GM19468 (cell line): ENCODE measurements around the gene NEUROG2.
"Not testable (repeated sequence)": the region's sequence is repeated elsewhere in the genome, so short reads cannot be mapped to it uniquely, and the experiment has no call there.

Experiments
- ATAC-seq: cut with Tn5 transposase; IDR thresholded peaks from one replicate; pipeline ENCODE4 v1.9.1; 2021; ENCODE audit warnings: mild to moderate bottlenecking, moderate library complexity, moderate number of reproducible peaks; ENCODE audit not compliant: unreplicated experiment; ENCODE audit errors: extremely low read depth

NEUROG2 gene

DNA sequence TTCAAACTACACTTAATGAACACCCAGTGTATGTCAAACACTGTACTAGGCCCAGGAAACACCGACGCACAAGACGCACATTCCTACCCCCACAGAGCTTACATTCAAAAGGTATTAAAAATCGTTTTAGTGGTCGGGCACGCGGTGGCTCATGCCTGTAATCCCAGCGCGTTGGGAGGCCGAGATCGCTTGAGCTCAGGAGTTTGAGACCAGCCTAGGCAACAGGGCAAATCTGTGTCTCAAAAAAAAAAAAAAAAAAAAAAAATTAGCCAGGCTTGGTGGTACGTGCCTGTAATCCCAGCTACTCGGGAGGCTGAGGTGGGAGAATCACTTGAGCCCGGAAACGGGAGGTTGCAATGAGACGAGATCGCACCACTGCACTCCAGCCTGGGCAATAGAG is 6.5 kb upstream of the NEUROG2 start:
- ATAC-seq = not testable (repeated sequence)

GRCh38 chr4:112521123-112522023 is 5.4 kb upstream of the NEUROG2 start:
- ATAC-seq = no peak

GRCh38 chr4:112520598-112521122 is 4.7 kb upstream of the NEUROG2 start:
- ATAC-seq = no peak

DNA sequence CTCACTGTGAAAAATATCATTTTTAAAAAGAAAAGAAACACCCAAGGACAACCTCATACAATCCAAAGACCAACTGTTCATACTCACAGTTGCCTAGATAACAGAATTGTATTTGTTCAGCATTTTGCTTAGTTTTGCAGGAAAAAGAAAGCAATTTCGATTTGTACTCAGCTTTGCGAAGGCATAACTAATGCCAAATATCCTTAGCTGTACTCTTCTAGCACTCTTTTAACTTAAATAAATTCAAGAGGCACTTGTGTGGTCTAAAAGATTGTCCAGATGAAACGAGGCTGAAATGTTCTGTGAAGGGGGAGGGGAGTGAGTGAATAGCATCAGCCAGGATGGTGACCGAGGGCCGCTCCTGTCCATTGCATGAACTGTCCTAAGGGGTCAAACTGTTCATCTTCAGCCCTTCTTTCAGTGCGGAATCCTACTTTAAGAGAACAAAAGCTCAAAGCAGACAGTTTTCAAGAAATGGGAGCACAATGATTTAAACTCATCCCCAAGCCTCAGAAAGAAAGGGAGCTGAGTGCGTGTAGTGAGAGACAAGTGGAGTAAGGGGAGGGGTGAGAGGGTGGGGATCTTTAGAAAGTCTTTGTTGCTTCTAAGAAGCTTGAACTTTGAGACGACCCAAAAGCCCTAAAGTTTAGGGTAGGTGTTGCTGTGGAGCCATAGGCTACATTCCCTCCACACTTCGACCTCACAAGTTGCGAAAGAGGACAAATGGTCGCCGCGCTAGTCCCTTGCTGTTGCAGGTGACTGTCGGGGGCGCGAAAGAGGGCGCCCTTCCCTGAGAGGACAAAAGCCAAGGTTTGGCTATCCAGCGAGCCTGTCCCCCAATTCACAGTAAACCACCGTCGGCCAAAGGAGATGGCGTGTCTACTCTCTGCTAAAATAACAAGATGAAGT is 4.0 kb upstream of the NEUROG2 start:
- no peak for ATAC-seq

- no peak for ATAC-seq
Observed at GRCh38 chr4:112518675-112519074, 2.7 kb upstream of the NEUROG2 start.

DNA sequence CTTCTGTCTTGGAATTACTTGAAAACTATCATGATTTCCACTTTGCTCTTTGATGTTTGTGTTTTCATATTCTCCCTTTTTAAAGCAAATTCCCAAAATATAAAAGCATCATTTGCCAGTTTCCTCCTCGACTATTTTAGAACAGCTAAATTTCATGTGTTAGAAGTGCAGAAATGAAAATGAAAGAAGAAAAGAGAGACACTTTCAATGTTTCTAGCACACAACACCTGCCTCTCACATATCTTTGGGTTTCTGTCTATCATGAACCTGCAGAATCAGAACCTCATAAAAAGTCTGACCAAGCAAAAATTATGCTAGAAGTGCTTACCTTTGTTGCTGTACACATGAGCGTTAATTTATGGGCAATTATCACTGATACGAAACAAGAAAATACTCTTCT is 1.9 kb upstream of the NEUROG2 start:
- no peak for ATAC-seq

GRCh38 chr4:112517067-112517634 is 1.2 kb upstream of the NEUROG2 start:
- no peak for ATAC-seq

GRCh38 chr4:112516471-112517066 is 589 bp upstream of the NEUROG2 start:
- peak; percentile 10 for ATAC-seq

DNA sequence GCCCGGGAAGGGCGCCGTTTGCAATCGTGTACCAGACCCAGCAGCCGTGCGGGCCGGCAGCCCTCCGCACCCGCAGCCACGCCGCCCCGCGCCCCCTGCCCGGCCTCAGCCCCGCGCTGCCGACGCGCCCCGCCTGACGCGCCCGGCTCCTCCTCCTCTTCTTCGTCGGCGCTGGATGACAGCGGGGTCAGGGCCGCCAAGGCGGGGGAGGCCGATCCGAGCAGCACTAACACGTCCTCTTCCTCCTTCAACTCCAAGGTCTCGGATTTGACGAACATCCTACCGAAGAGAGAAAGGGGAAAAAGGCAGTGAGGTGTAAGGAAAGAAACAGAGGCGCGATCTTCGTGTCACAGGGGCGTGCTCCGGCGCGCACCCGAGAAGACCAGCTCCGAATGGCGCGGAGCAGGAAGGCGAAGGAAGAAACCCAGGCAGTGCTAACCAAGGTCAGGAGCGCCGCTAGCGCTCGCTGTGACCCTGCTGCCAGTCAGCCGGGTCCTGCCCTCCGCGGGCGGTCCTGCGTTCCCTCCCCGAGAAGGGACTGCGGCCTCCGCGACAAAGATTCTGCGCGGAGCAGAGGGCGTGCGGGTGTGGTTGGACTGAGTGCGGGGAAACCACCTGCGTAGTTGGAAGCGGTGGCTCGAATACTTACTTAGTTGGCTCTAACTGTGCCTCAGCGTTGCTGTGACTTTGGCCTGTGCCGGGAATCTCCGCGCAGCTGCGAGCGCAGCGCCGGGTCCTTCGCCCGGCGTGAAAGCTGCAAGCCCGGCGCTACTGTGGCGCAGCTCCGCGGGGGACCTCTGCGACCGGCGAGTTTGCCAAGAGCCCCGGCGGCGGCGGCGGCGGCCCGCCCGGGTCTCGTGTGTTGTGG is 548 bp downstream of the NEUROG2 start:
- peak; percentile 16 for ATAC-seq

GRCh38 chr4:112514647-112515197 is 1.3 kb downstream of the NEUROG2 start:
- ATAC-seq = no peak

DNA sequence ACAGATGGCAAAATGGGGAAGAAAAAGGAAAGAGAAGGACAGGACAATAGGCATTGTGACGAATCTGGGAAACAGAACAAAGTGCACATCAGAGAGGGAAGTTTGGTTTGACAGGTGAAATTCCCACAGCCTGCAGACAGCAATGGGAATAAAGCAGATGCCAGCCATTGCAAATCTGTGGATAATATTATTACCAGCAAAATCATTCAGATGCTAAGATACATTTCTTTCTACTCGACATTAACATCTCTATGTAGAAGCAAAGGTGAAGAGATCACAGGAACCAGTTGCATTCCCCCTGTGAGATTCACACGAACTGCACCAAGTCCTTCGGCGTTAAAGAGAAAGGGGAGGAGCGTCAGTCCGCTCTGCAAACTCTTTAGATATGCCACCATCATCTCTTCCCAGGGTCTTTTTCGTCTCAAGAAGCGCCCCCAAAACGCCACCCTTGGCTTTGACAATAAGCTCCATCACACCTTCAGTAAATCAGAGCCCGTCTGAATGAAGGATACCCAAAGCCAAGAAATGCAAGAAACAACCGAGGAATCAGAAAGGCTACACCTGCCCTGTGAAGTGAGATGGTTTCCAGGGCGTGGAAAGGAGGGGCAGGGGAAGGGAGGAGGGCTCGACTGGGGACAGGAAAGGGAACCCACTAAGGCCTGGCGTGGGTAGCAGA is 1.9 kb downstream of the NEUROG2 start:
- no peak for ATAC-seq

DNA sequence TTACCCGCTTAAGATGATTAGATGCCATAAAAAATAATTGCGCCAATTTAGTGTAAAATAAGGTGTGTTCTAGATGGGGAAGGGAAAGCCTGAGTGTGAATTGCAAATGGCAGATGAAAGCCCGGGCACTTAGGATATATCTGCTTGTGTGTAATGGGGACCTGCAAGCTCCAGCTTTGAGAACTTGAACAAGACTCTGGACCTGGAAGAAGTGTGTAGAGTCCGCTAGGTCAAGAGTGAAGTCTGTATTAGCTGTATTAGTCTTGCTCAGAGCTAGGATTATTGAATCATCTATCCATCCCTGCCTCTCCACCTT is 4.2 kb downstream of the NEUROG2 start:
- ATAC-seq = no peak

- ATAC-seq = no peak
Observed at GRCh38 chr4:112511093-112511802, 4.7 kb downstream of the NEUROG2 start.

DNA sequence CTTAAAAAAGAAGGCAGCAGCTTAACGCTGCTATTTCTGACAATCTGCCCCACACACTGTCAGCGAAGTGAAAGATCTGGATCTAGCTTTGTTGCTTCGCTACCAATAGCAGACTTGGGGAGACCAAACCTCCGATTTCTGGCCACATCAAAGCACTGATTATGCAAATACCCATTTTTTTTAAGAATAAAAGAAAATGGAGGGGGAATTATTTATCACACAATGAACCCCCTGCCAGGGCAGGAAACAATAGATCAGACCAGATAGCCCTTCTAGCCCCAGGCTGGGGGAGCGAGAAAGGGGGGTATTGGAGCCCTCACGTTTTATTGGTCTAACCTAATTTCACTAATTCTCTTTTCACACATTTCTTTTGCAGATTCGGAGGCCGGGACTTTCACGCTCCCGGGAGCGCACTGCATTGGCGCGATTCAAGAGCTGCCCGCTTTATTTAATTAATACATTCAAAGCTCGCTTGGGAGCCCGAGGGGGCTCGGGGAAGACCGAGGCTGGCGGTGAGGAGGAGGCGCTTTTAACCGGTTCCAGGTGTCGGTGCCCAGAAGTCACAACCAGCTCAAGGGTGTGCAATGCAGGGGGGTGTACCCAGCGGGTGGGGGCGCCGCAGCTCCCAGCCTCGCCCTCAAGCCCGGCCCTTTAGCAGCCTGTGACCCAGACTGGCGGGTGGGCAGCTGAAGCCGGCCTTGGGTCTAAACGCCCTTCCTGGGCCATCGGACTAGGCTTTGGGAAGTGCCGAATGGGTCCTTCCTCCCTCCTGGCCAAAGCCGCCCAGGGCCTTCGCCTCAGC is 5.5 kb downstream of the NEUROG2 start:
- ATAC-seq = no peak

- no peak for ATAC-seq
Observed at GRCh38 chr4:112509243-112510141, 6.5 kb downstream of the NEUROG2 start.

DNA sequence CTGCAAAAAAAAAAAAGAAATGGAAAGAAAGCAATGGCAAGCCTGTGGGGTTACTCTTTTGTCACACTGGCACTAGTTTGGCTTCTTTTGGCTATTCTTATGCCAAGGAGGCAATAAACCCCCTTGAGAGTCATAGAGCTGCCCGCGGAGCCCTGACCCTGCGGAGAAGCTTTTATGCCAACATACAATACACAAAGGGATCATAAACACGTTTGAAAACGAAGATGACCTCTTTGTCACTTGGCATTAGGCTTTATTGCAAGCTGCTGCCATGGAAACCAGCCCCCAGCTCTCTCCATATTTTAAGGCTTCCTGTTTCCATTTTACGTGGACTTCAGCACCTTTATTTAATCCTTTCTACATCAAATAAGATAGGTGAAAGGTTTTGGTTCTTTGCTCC is 7.6 kb downstream of the NEUROG2 start:
- ATAC-seq = no peak
